ENCODE measurements around the gene BCL2L2. TPM values are rescaled to one million over a fixed set of nuclear protein-coding genes. Genes with fewer than 3 reads are reported as not detected.

Gene BCL2L2
- total and polyA plus RNA-seq, 12 donors, result 16.8 to 54.6 (median 40.4) TPM

DNA sequence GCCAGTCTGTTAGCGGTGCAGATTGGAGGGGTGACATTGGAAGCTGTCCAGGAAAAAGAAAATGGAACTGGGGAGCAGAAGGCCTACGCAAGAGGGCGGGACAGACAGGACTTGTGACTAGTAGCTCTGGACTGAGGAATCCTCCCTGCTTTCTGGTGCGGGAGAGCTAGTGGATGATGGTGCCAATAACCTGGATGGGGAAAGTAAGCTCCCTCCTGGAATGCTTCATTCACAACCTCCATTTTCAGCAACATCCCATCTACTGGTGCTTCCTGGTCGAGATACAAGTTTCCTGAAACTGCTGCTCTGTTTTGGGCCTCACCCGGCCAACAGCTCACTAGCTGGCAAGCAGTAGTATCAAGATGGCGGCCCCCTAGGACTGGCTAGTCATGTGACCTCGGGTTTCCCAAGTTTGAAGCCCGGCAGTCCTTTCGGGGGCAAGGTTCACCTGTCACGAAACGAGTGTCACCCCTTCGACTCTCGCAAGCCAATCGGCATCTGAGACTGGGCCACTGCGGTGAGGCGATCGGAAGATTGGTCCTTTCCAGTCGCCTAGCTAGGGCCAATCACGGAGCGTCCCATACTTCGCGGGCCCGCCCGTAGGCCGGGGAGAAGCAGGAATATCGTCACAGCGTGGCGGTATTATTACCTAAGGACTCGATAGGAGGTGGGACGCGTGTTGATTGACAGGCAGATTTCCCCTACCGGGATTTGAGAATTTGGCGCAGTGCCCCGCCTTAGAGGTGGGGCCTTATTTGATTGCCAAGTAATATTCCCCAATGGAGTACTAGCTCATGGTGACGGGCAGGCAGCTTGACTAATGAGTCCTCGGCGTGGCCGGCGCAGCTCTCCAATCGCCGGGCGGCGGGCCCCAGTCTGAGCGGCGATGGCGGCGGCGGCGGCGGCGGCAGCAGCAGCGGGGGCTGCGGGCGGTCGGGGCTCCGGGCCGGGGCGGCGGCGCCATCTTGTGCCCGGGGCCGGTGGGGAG lies 14.2 kb downstream of the BCL2L2 start, which contains the start of gene PABPN1:
TSS of gene PABPN1 (plus strand) at position 874 of the 988 bp plus-strand sequence. CDS start at position 887, 13 bp downstream.
- peak within 1 kb of the TSS in 3 of 4 donors; percentile 19 to 86 (median 72) for H3K4me3 ChIP-seq
- H3K4me1 ChIP-seq (replicated peaks in 1 of 2), result peaks cover 19 to 30% of the 10 kb centered on the region in 2 donors
- TF ChIP-seq POLR2A (IDR thresholded peaks at IDR 0.05), result peak; percentile 63 to 87
- TF ChIP-seq, protein P1, sequence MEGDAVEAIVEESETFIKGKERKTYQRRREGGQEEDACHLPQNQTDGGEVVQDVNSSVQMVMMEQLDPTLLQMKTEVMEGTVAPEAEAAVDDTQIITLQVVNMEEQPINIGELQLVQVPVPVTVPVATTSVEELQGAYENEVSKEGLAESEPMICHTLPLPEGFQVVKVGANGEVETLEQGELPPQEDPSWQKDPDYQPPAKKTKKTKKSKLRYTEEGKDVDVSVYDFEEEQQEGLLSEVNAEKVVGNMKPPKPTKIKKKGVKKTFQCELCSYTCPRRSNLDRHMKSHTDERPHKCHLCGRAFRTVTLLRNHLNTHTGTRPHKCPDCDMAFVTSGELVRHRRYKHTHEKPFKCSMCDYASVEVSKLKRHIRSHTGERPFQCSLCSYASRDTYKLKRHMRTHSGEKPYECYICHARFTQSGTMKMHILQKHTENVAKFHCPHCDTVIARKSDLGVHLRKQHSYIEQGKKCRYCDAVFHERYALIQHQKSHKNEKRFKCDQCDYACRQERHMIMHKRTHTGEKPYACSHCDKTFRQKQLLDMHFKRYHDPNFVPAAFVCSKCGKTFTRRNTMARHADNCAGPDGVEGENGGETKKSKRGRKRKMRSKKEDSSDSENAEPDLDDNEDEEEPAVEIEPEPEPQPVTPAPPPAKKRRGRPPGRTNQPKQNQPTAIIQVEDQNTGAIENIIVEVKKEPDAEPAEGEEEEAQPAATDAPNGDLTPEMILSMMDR (IDR thresholded peaks at IDR 0.05), result no peak
- no peaks in the 10 kb centered on the region for H3K27me3 ChIP-seq
- peak; percentile 99 to 100 (median 100) for DNase-seq
- peak within 1 kb of the TSS; percentile 76 to 99 (median 90) for H3K27ac ChIP-seq
- WGBS, 4 donors, result 3 to 70% (median 9%) methylated on average over 4 to 63 of the region's 63 CpGs
- no peaks in the 10 kb centered on the region for H3K9me3 ChIP-seq (replicated peaks in 1 of 3)
- intact Hi-C loops (cut with DNase I), result loop anchor here in 1 of 2 donors (10.0 kb wide), 2 partner anchors 56 to 244 kb away; partner anchors contain the start of gene AP1G2
- peaks cover 0 to 27% of the 10 kb centered on the region in 2 donors for H3K36me3 ChIP-seq (replicated peaks in 1 of 2)

DNA sequence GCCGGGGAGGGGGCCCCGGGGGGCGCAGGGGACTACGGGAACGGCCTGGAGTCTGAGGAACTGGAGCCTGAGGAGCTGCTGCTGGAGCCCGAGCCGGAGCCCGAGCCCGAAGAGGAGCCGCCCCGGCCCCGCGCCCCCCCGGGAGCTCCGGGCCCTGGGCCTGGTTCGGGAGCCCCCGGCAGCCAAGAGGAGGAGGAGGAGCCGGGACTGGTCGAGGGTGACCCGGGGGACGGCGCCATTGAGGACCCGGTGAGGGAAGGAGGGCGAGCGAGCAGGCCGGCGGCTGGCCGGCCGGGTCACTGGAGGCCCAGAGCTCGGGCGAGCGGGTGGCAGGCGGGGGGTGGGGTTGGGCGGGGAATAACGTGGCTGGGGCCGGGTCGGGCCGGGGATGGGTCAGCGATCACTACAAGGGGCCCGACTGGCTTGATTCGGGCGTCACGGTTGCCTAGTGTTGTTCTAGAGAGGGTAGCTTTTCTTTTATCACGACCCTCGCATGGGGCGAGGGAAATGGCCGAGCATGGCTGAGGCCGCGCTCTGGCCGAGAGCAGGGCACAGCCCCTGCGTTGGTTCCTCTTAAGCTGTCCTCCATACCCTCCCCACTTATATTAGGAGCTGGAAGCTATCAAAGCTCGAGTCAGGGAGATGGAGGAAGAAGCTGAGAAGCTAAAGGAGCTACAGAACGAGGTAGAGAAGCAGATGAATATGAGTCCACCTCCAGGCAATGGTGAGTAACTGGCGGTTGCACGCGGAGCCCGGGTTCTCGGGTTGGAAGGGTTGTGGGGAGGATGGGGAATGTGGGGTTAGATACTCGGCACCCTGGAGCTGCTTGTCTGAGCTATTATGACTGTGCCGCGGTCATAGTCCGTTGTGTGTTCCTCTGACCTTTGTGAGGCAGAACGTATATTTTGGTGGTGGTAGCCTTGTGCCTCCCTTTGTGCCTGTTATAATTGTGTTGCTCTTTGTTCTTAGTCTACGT lies 15.2 kb downstream of the BCL2L2 start:
- no peaks in the 10 kb centered on the region for H3K27me3 ChIP-seq
- peak overlapping the region in 3 of 4 donors; percentile 19 to 86 (median 72) for H3K4me3 ChIP-seq
- peak overlapping the region; percentile 40 to 99 (median 90) for H3K27ac ChIP-seq
- no peaks in the 10 kb centered on the region for H3K9me3 ChIP-seq (replicated peaks in 1 of 3)
- TF ChIP-seq, protein P1 (IDR thresholded peaks at IDR 0.05), result peak in 1 of 6 experiments; percentile 7
- peak; percentile 0 to 79 for TF ChIP-seq POLR2A (IDR thresholded peaks at IDR 0.05)
- H3K4me1 ChIP-seq (replicated peaks in 1 of 2), result peaks cover 16 to 26% of the 10 kb centered on the region in 2 donors
- peak; percentile 43 to 74 (median 59) for DNase-seq
- intact Hi-C loops (cut with DNase I), result loop anchor here in 1 of 2 donors (10.0 kb wide), 2 partner anchors 57 to 243 kb away; partner anchors contain the start of gene AP1G2
- WGBS, 4 donors, result 0 to 1% (median 1%) methylated on average over 18 to 64 of the region's 64 CpGs
- peaks cover 0 to 27% of the 10 kb centered on the region in 2 donors for H3K36me3 ChIP-seq (replicated peaks in 1 of 2)

DNA sequence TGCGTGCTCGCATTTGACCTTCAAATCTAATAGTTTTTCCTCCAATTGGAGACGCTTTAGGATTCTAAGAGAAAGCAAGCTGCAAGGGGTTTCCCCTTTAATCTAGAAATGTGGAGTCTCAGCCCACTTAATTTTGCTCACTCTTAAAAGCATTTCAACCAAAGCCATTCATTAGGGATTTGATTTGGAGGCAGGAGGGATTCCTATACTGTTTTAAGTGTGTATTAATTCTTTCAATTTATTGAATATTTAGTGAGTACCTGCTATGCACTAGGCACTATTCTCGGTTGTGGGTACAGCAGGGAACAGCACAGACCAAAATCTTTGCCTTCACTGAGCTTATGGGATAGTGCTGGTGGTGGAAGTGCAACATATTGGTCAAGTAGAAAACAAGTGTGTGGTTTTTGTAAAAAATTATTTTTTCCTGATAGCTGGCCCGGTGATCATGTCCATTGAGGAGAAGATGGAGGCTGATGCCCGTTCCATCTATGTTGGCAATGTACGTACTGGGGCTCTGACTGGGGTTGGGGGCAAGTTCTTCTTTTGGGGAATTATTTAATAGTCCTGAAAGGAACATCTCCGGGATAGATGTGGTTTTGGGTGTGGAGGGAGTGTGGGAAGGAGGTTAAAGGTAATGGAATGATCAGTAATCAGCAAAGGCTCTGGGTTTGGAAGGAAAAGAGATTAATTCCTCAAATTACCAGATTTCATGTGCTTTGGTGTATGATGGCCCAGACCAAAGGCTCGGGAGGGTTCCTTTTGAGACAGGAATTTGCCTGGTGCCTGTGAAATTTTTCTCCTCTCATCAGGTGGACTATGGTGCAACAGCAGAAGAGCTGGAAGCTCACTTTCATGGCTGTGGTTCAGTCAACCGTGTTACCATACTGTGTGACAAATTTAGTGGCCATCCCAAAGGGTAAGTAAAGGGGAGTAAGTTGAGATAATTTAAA lies 16.2 kb downstream of the BCL2L2 start:
- peak overlapping the region in 4 of 5 donors; percentile 90 to 99 (median 94) for H3K27ac ChIP-seq
- peak overlapping the region in 2 of 4 donors; percentile 72 to 86 for H3K4me3 ChIP-seq
- intact Hi-C loops (cut with DNase I), result loop anchor here in 1 of 2 donors (10.0 kb wide), 2 partner anchors 58 to 242 kb away; partner anchors contain the start of gene AP1G2
- peaks cover 16 to 26% of the 10 kb centered on the region in 2 donors for H3K4me1 ChIP-seq (replicated peaks in 1 of 2)
- peaks cover 0 to 27% of the 10 kb centered on the region in 2 donors for H3K36me3 ChIP-seq (replicated peaks in 1 of 2)
- TF ChIP-seq, protein P1 (IDR thresholded peaks at IDR 0.05), result no peak
- no peak for TF ChIP-seq POLR2A (IDR thresholded peaks at IDR 0.05)
- DNase-seq, result peak in 1 of 7 donors; percentile 42
- no peaks in the 10 kb centered on the region for H3K27me3 ChIP-seq
- WGBS, 4 donors, result 31 to 43% (median 40%) methylated on average over 10 of the region's 10 CpGs
- no peaks in the 10 kb centered on the region for H3K9me3 ChIP-seq (replicated peaks in 1 of 3)
